Thyroid gland (tissue), 4 donors: ENCODE measurements around the gene CLDN22. TPM values are rescaled to one million over a fixed set of nuclear protein-coding genes. Genes with fewer than 3 reads are reported as not detected.

Source experiments
- DNase-seq, 2 donors: peaks; one replicate each; pipeline ENCODE4 v3.0.0-alpha.2; 2019
- H3K27ac ChIP-seq, 3 donors: fragments of 200-600 bp; sonication (generic); 1 replicate in 2 of 3; 2 replicates in 1 of 3; pipeline ENCODE4 v1.5.1; 2016 to 2019; ENCODE audit warnings: mild to moderate bottlenecking in 1 of 3, moderate library complexity in 1 of 3
- H3K27me3 ChIP-seq: fragments of 200-600 bp; sonication (generic); one replicate; pipeline ENCODE4 v1.5.1; 2019
- H3K36me3 ChIP-seq, 2 donors: fragments of 200-600 bp; sonication (generic); one replicate each; pipeline ENCODE4 v1.5.1; 2016 to 2019
- H3K4me1 ChIP-seq, 2 donors: fragments of 200-600 bp; sonication (generic); one replicate each; pipeline ENCODE4 v1.5.1; 2017 to 2019
- H3K4me3 ChIP-seq, 3 donors: fragments of 200-600 bp; sonication (generic); replicated peaks in 1 of 3; 1 replicate in 2 of 3; 2 replicates in 1 of 3; pipeline ENCODE4 v1.5.1; 2016; ENCODE audit warnings: mild to moderate bottlenecking in 1 of 3
- H3K9me3 ChIP-seq: fragments of 200-600 bp; sonication (generic); one replicate; pipeline ENCODE4 v1.5.1; 2017
- CTCF ChIP-seq, 6 experiments: fragments of 200-600 bp in 3 of 6; fragments of 450-650 bp in 3 of 6; sonication (generic) in 3 of 6; IDR thresholded peaks; one replicate each; pipeline ENCODE4 v1.5.1; 2016 to 2019; ENCODE audit warnings: antibody characterized with exemption in 6 of 6, mild to moderate bottlenecking in 2 of 6, inconsistent platforms in 1 of 6, moderate library complexity in 1 of 6
- POLR2A ChIP-seq, 2 donors: fragments of 450-650 bp; IDR thresholded peaks; one replicate each; pipeline ENCODE4 v1.6.1; 2017; ENCODE audit warnings: antibody characterized with exemption in 2 of 2, mild to moderate bottlenecking in 2 of 2, moderate library complexity in 1 of 2
- WGBS, 2 donors: methylation state at CpG; one replicate each; pipeline ENCODE4 v1.1.5; 2017; 5-methylcytosine and 5-hydroxymethylcytosine counted together
- intact Hi-C: fragments of 100-400 bp; cut with DNase I; formaldehyde crosslinking; loops from one replicate; pipeline ENCODE4 v1.15.1; 2023
- total RNA-seq, 4 donors: library from RNA; depleted of rRNA; stranded (reverse); fragments of >200 nt; gene quantifications; one replicate each; pipeline ENCODE4 v1.2.3, GENCODE V29; 2016

CLDN22 gene
- total RNA-seq, 4 donors from 2014 or later: not detected

- H3K27ac ChIP-seq: no peak overlapping the region
- no peaks in the 10 kb centered on the region for H3K9me3 ChIP-seq
- H3K4me1 ChIP-seq: no peaks in the 10 kb centered on the region
- no peaks in the 10 kb centered on the region for H3K27me3 ChIP-seq
- H3K4me3 ChIP-seq: no peak overlapping the region
- intact Hi-C loops: no loop called here
- DNase-seq: no peak
- no peaks in the 10 kb centered on the region for H3K36me3 ChIP-seq
- TF ChIP-seq POLR2A (IDR thresholded peaks at IDR 0.05): no peak
- TF ChIP-seq CTCF (IDR thresholded peaks at IDR 0.05): no peak
- WGBS, 2 donors: 61% methylated on average over 15 of the region's 15 CpGs
Observed at GRCh38 chr4:183362916-183363542, 43.0 kb upstream of the CLDN22 start.

- Histone ChIP-seq H3K9me3 (no peaks in the 10 kb centered on the region), H3K4me1 (no peaks in the 10 kb centered on the region), H3K27me3 (no peaks in the 10 kb centered on the region), H3K4me3 (no peak overlapping the region), H3K27ac (no peak overlapping the region), H3K36me3 (no peaks in the 10 kb centered on the region)
- TF ChIP-seq POLR2A (IDR thresholded peaks at IDR 0.05) (no peak), CTCF (IDR thresholded peaks at IDR 0.05) (no peak)
- intact Hi-C loops: no loop called here
- DNase-seq: no peak
- 88 to 89% methylated on average over 4 of the region's 4 CpGs for WGBS, 2 donors
Observed at GRCh38 chr4:183362036-183362435, 42.0 kb upstream of the CLDN22 start.

DNA sequence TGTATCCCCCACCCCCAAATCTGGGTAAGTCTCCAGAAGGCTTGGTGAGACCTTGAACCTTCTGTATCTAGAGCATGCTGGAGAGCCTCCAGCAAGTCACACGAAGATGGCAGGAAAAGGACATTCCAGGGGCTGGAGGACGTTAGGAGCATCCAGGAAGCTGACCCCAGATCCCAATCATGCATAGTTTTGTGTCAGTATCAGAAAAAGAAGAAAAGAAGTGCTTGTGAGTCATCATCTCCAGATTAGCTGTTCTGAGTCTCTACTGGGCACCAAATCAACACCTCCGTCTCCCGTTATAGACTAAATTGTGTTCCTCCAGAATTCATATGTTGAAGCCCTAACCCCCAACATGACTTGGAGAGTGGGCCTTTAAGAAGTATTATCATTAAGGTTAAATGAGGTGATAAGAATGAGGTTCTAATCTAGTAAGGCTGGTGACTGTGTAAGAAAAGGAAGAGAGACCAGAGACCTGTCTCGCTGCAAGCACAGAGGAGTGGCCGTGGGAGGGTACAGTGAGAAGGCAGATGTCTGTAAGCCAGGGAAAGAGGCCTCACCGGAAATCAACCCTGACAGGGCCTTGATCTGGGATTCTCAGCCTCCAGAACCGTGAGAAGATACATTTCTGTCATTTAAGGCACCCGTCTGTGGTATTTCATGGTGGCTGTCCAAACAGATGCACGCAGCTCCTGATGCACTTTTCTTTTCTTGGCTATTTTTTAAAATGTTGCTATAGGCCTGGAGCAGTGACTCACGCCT is 40.3 kb upstream of the CLDN22 start:
- 74 to 79% methylated on average over 11 of the region's 11 CpGs for WGBS, 2 donors
- no peak for DNase-seq
- Histone ChIP-seq H3K4me3 (no peak overlapping the region), H3K9me3 (no peaks in the 10 kb centered on the region), H3K27me3 (no peaks in the 10 kb centered on the region), H3K36me3 (no peaks in the 10 kb centered on the region), H3K27ac (no peak overlapping the region), H3K4me1 (no peaks in the 10 kb centered on the region)
- intact Hi-C loops: no loop called here
- no peak for TF ChIP-seq CTCF (IDR thresholded peaks at IDR 0.05)
- no peak for TF ChIP-seq POLR2A (IDR thresholded peaks at IDR 0.05)

DNA sequence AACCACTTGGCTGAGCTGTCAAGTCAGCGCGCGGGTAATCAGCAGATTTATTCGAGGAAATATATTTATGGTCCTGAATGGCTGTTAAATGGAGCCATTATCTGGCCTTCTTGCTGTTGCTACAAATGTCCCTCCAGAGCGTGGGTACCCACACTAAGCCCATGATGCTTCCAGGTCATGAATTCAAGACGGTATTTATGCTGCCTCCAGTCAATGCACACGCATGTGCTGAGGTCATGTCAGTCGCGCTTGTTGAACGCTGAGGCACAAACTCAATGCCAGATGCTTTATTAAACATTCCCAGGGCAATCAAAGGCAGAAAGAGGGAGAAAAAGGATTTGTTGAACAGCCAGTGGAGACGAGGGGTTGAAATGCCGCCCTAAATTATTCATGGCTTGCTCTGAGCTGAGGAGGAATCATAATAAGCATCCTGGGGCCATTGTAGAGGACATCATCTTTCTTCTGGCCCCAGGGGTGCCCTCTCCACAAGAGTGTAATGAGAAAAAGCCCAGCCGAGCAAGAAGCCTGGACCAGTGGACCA is 38.2 kb upstream of the CLDN22 start:
- intact Hi-C loops: no loop called here
- TF ChIP-seq POLR2A (IDR thresholded peaks at IDR 0.05) (no peak), CTCF (IDR thresholded peaks at IDR 0.05) (no peak)
- H3K4me1 ChIP-seq: no peaks in the 10 kb centered on the region

More for the DNA sequence above, 38.2 kb upstream of the CLDN22 start:
- no peaks in the 10 kb centered on the region for H3K27me3 ChIP-seq
- 91 to 95% methylated on average over 13 of the region's 13 CpGs for WGBS, 2 donors
- no peaks in the 10 kb centered on the region for H3K9me3 ChIP-seq
- no peak overlapping the region for H3K4me3 ChIP-seq
- H3K36me3 ChIP-seq: no peaks in the 10 kb centered on the region
- no peak for DNase-seq
- no peak overlapping the region for H3K27ac ChIP-seq
